Bladder microvascular endothelial cell (primary cell): ENCODE data around the gene SLC25A51. TPM values are rescaled to one million over a fixed set of nuclear protein-coding genes. Genes with fewer than 3 reads are reported as not detected.

Source experiments
- total RNA-seq: library from RNA; depleted of rRNA; stranded (reverse); fragments of >200 nt; gene quantifications from 2 replicates; pipeline ENCODE4 v1.2.3, GENCODE V29; 2014

SLC25A51 gene
- 49.7 and 65.5 TPM in 2 replicates for total RNA-seq

GRCh38 chr9:37903647-37904444 lies at the start of gene SLC25A51:
Gene SLC25A51 (minus strand): TSS chr9:37904127. CDS start chr9:37888550, 15,577 bp downstream.

Other genes with a start within 250 kb of the SLC25A51 start
- 1.8 and 2.8 TPM in 2 replicates for gene TRMT10B, start 150.3 kb downstream of the SLC25A51 start, total RNA-seq
- gene EXOSC3, start 119.1 kb downstream of the SLC25A51 start, total RNA-seq: 20.7 and 26.3 TPM in 2 replicates
- gene DCAF10, start 103.3 kb downstream of the SLC25A51 start, total RNA-seq: 11.3 and 39.0 TPM in 2 replicates
- gene SHB, start 165.1 kb upstream of the SLC25A51 start, total RNA-seq: 14.2 and 35.2 TPM in 2 replicates